WERI-Rb-1 (cell line): ENCODE data around the gene NSG2.

Experiments
- DNase-seq: peaks from one replicate; pipeline ENCODE4 v3.0.0-alpha.2; 2020
- H3K27ac ChIP-seq: fragments of 250-450 bp; sonication (Bioruptor Pico); 2 replicates; pipeline ENCODE4 v1.5.1; 2020; ENCODE audit warnings: mild to moderate bottlenecking, moderate library complexity
- H3K27me3 ChIP-seq: fragments of 250-450 bp; sonication (Bioruptor Pico); 2 replicates; pipeline ENCODE4 v1.5.1; 2021; ENCODE audit warnings: mild to moderate bottlenecking, low read depth, moderate library complexity; ENCODE audit not compliant: insufficient read depth, severe bottlenecking
- H3K36me3 ChIP-seq: fragments of 250-450 bp; sonication (Bioruptor Pico); 2 replicates; pipeline ENCODE4 v1.5.1; 2020; ENCODE audit warnings: mild to moderate bottlenecking, moderate library complexity
- H3K4me3 ChIP-seq: 2 replicates; pipeline ENCODE4 v1.5.1; 2011; ENCODE audit warnings: low read depth, mild to moderate bottlenecking, control low read depth, low read length
- H3K9me3 ChIP-seq: fragments of 250-450 bp; sonication (Bioruptor Pico); 2 replicates; pipeline ENCODE4 v1.5.1; 2021; ENCODE audit warnings: mild to moderate bottlenecking, moderate library complexity; ENCODE audit not compliant: severe bottlenecking
- TF ChIP-seq, protein P1 (sequence below): IDR thresholded peaks from 2 replicates; pipeline ENCODE4 v1.5.1; 2011; ENCODE audit warnings: low read depth, mild to moderate bottlenecking, control low read depth, inconsistent platforms, low read length

NSG2 gene

DNA sequence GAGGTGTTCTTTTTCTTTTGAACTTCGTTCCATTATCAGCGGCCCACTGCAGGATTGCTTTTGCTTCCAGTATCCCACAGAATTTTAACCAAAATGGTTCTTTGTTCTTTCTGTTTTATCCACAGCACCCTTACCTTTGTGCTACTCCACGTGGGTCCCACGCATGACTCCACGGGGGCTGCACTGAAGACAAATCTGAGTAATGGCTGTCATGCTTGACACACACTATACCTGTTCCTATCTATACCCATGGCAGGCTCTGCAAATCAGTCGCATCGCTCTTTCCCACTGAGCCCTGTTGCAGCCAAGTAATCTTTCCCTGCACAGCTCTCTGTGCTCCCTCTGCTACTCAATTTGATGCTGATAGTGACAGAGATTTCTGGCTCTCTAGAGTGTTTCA is 69.7 kb downstream of the NSG2 start:
- Histone ChIP-seq H3K36me3 (no peaks in the 10 kb centered on the region), H3K27ac (no peak overlapping the region), H3K27me3 (peaks cover 22% of the 10 kb centered on the region), H3K4me3 (no peak overlapping the region), H3K9me3 (no peaks in the 10 kb centered on the region)
- no peak for DNase-seq
- TF ChIP-seq, protein P1, sequence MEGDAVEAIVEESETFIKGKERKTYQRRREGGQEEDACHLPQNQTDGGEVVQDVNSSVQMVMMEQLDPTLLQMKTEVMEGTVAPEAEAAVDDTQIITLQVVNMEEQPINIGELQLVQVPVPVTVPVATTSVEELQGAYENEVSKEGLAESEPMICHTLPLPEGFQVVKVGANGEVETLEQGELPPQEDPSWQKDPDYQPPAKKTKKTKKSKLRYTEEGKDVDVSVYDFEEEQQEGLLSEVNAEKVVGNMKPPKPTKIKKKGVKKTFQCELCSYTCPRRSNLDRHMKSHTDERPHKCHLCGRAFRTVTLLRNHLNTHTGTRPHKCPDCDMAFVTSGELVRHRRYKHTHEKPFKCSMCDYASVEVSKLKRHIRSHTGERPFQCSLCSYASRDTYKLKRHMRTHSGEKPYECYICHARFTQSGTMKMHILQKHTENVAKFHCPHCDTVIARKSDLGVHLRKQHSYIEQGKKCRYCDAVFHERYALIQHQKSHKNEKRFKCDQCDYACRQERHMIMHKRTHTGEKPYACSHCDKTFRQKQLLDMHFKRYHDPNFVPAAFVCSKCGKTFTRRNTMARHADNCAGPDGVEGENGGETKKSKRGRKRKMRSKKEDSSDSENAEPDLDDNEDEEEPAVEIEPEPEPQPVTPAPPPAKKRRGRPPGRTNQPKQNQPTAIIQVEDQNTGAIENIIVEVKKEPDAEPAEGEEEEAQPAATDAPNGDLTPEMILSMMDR = no peak

DNA sequence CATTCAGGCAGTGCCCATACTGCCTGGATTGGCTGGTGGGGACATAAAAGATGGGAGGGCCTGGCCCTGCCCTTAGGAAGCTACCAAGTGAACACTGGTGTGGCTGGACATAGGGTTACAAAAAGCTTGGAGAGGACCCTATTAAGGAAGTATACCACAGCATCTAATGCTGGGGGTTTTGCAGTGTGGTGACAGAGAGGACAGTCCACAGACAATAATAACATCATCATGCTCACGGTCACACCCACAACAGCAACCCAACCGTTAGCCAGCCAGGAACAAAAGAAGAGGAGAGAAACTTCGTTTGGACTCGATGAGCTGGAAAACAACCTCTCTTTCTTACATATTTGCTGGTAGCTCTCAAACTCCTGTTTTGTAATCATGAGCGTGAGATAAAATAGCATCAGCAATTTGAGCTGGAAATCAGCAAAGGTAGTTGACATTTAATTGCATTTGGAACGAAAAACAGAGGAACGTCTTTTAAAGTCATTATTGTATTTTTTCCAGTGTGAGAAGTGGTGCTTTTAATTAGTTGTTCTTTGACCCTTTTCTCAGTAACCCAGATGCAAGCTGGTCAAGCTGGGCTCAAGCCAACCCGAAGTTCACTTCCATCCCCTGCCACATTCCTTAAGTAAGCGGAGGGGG is 73.4 kb downstream of the NSG2 start:
- Histone ChIP-seq H3K27ac (no peak overlapping the region), H3K4me3 (no peak overlapping the region), H3K27me3 (peaks cover 19% of the 10 kb centered on the region), H3K9me3 (no peaks in the 10 kb centered on the region), H3K36me3 (no peaks in the 10 kb centered on the region)
- DNase-seq = no peak
- TF ChIP-seq, protein P1 = no peak

- Histone ChIP-seq H3K36me3 (no peaks in the 10 kb centered on the region), H3K27me3 (peaks cover 19% of the 10 kb centered on the region), H3K9me3 (no peaks in the 10 kb centered on the region), H3K4me3 (no peak overlapping the region), H3K27ac (no peak overlapping the region)
- TF ChIP-seq, protein P1 = no peak
- DNase-seq = no peak
These were observed 74.0 kb downstream of the NSG2 start for GRCh38 chr5:174119468-174119881.

DNA sequence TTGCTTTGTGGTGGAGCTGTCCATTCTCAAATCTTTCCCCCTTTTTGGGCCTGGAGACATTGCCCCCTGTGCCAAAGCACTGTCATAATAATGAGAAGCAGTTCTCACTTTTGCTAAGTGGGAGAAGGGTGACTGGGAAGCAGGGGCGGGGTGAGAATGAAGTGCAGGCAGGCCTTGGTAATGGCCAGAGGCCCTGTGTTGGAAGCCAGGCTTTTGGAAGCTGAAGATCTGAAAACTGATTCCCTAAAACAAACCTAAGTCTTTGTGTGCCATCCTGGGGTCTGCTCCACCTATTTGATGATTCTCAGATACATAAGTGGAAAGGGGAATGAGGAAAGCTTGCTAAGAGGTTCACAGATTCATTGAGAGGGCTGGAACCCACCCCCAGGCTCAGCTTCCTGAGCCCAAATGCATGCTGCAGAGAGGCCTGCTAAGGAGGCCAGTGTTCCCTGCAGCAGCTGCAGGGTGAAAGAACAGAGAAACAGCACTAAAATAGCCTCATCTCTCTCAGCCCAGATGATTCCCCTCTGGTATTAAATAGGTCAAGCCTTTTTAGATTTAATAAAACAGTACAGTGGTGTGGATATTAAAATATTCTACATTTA is 75.0 kb downstream of the NSG2 start:
- Histone ChIP-seq H3K36me3 (no peaks in the 10 kb centered on the region), H3K27ac (no peak overlapping the region), H3K9me3 (no peaks in the 10 kb centered on the region), H3K27me3 (peaks cover 16% of the 10 kb centered on the region), H3K4me3 (no peak overlapping the region)
- TF ChIP-seq, protein P1 = no peak
- no peak for DNase-seq

- Histone ChIP-seq H3K27me3 (peaks cover 15% of the 10 kb centered on the region), H3K27ac (no peak overlapping the region), H3K9me3 (no peaks in the 10 kb centered on the region), H3K36me3 (no peaks in the 10 kb centered on the region), H3K4me3 (no peak overlapping the region)
- TF ChIP-seq, protein P1 = no peak
- no peak for DNase-seq
These were observed 89.0 kb downstream of the NSG2 start for GRCh38 chr5:174134545-174134944.

GRCh38 chr5:174139623-174140022 is 94.1 kb downstream of the NSG2 start:
- no peak for DNase-seq
- Histone ChIP-seq H3K27me3 (peaks cover 11% of the 10 kb centered on the region), H3K27ac (no peak overlapping the region), H3K36me3 (no peaks in the 10 kb centered on the region), H3K9me3 (no peaks in the 10 kb centered on the region), H3K4me3 (no peak overlapping the region)
- TF ChIP-seq, protein P1 = no peak
